Parietal lobe (tissue), 2 donors: ENCODE results near the gene NDUFAF4. TPM values are rescaled to one million over a fixed set of nuclear protein-coding genes. Genes with fewer than 3 reads are reported as not detected.

Source experiments
- small RNA-seq: library from RNA; depleted of rRNA; stranded (forward); fragments of <200 nt; gene quantifications from one replicate; pipeline ENCODE3, GENCODE V24; 2014; ENCODE audit warnings: low replicate concordance
- total RNA-seq: library from RNA; depleted of rRNA; stranded (reverse); fragments of >200 nt; gene quantifications from one replicate; pipeline ENCODE4 v1.2.3, GENCODE V29; 2014

The NDUFAF4 gene
- 25.0 TPM for total RNA-seq

DNA sequence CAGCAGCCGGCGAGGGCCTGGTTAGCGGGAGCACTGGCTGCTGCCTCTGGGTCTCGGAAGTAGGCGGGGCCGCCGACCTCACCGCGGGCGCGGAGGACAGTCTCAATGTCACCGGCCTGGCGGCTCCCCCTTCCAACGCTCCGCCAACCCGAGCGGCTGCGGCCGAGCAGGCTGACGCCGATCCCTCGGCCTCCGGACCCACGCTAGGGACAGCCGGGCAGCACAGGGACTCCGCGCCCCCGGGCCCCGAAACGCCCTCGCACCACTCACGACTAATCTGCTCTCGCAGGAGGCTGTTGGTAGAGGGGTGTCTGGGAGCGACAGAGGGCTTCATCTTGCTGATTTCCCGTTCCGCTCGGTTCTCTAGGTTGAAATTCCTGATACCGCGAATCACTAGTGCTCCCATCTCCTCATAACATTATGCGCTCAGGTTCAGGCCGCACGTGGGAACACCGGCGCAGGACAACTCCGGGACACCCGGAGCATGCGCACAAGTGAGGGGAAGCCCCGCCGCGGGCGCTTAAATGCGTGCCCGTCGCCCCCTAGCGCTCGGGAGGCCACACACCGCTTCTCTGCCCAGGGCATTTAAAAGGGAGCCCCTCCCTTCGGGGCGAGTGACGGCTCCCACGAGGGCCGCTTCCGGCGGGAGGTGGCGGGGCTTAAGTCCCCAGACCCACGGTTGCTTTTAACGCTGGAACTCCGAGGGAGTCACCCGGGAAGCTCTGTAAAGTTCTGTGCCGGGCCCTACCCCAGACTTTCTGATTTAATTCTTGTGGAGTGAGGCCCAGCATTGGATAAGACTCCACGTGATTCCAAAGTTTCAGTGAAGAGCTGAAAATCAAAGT lies at the start of gene NDUFAF4:
TSS of gene NDUFAF4 (minus strand) at position 496 of the 845 bp plus-strand sequence. CDS start at position 406, 90 bp downstream.

Small RNA genes lying within 50 kb of the gene (small RNA-seq; reads per million reads assigned to genes)
- not detected for gene RN7SL509P

Other genes with a start within 250 kb of the NDUFAF4 start
- 22.8 TPM for gene GPR63, start 60.4 kb downstream of the NDUFAF4 start, total RNA-seq
- gene KLHL32, start 26.8 kb upstream of the NDUFAF4 start, total RNA-seq, result 37.6 TPM